ENCODE results near the gene AMFR.

Gene AMFR

DNA sequence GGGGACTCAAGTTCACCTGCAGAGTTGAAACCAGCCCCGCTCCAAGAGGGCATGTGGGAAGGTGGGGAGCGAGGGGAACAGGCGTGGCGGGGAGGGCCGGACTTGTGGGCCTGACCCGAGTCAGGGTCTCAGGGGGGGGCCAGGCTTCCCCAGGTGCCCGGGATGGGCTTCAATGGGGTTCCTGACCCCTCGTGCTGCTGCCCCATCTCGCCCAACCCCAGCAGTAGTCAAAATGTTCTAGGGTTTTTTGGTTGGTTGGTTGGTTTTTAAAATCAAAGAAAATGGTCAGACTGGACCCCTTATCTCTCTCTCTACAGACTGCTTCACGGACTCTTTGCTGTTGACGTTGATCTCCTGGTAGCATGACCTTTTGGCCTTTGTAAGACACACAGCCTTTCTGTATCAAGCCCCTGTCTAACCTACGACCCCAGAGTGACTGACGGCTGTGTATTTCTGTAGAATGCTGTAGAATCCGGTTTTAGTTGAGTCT lies 69.5 kb downstream of the AMFR start:
- H3K4me3 ChIP-seq (ENCODE audit: low read length): peak overlapping the region; percentile 67; the same call in 1 of the 2 replicates
- no peak for TF ChIP-seq ZNF274 (IDR thresholded peaks at IDR 0.05; ENCODE audit: low read depth, low read length)

DNA sequence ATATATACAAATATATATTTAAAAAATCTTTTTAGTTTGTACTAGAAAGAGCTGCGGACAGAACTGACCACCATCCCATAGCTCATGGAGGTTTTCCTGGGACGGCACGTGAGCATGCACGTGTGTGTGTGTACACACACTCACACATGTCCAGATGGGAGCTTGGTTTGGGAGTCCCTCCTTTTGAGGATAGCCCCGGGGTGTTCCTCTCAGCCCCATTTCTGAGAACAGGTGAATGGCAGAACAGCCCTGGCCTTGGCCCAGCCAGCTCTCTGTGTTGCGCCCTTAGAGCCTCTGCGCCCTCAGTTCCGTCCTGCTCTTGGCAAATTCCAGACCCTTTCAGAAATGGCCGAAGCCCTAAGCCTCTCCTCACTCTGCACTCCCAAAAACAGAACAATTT lies 70.1 kb downstream of the AMFR start:
- no peak overlapping the region for H3K4me3 ChIP-seq (ENCODE audit: low read length)
- TF ChIP-seq ZNF274 (IDR thresholded peaks at IDR 0.05; ENCODE audit: low read depth, low read length): no peak

DNA sequence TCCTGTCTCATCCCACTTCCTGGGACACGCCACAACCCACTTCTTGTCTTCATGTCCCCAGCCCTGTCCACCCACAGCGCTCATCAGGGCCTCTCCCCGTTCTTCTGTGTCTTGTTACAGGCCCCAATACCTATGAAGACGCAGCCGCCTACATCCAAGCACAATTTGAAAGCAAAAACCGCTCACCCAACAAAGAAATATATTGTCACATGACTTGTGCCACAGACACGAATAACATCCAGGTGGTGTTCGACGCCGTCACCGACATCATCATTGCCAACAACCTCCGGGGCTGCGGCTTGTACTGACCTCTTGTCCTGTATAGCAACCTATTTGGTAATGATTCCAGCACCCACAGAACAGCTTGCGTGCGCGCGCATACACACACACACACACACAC lies 70.6 kb downstream of the AMFR start:
- no peak overlapping the region for H3K4me3 ChIP-seq (ENCODE audit: low read length)
- TF ChIP-seq ZNF274 (IDR thresholded peaks at IDR 0.05; ENCODE audit: low read depth, low read length): no peak

DNA sequence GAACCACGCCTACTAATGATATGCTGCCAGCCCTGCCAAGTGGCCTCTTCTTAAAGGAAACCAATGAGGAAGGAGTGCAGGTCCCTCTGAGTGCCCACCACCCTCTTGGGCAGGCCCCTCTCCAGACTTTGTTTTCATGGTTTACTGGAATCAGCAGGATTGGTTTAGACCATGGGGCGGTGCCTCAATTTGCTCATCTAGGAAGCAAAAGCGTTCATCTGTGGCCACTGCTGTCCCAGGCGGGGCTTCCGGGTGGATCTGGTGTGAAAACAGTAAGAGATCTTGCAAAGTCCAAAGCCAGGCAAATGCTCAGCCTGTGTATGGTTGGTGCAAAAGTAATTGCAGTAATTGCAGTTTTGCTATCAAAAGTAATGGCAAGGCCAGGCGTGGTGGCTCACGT lies 71.3 kb downstream of the AMFR start:
- no peak for TF ChIP-seq ZNF274 (IDR thresholded peaks at IDR 0.05; ENCODE audit: low read depth, low read length)

DNA sequence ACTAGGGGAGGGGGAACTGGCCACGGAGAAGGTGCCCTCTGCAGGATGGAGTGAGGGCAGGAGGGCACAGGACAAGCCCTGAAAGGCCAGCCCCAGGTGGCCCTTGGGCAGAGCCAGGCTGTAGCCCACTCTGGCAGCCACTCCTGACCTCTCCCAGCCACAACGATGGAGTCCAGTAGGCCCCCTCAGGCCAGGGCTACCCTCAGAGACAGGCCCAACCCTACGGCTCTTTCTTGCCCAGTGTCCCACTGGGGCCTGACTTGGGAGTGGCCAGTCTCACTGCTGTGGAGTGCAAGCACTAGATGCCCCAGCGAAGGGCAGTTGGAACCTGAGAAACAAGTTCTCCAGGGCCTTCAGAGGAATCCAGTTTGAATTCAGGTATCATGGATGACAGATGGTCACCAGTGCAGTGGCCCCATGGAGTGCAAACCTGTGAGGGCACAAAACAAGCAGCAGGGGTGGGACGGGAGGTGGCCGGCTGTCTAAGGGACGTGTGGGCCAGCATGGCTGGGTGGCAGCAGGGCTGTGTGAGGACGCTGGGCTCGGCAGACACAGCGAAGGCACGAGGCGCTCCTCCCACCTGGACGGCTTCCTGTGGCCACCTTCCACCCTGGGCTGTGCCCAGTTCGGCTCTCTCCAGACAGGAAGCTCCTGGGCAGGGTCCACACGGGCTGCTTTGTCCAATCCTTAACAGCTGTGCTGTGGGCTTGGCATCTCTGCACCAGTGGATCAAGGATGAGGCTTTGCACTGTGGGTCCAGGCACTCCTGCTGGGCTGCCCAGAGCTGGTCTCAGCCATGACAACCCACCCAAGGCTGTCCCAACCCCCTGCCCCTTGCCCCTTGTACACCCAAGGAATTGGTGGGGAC lies 72.1 kb downstream of the AMFR start:
- TF ChIP-seq ZNF274 (IDR thresholded peaks at IDR 0.05; ENCODE audit: low read depth, low read length): no peak
- no peak overlapping the region for H3K4me3 ChIP-seq (ENCODE audit: low read length)

More for the DNA sequence above, 71.3 kb downstream of the AMFR start:
- no peak overlapping the region for H3K4me3 ChIP-seq (ENCODE audit: low read length)

DNA sequence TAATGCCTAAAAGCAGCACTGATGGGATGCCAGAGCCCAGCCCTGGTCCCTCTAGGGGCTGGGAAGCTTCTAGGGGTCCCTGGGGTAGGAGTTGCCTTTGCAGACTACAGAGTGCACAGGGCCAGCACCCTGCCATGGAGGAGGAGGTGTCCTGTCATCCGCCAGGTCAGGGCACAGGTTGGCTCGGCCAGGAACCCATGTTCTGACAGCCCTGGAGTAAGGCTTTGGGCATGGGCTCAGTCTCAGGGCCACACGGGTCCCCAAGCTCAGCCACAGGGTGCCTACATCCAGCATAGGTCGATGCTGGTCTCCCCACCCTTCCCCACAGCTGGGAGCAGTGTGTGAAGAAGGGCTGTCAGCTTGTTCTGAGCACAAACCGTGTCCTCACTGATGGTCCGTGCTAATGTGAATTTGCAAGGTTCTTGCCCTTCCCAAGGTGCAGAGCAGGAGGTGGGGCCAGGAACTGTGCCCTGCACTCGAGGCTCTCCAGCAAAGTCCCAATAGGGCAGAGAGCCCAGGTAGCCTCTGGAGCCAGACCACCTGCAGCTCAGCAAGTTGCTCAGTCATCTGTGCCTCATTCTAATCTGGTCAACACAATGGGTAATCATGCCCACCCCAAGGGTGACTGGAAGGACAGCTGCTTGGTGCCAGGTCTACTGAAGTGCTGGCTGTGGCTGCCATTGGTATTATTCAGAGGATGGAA lies 72.8 kb downstream of the AMFR start:
- TF ChIP-seq ZNF274 (IDR thresholded peaks at IDR 0.05; ENCODE audit: low read depth, low read length): no peak
- H3K4me3 ChIP-seq (ENCODE audit: low read length): no peak overlapping the region

DNA sequence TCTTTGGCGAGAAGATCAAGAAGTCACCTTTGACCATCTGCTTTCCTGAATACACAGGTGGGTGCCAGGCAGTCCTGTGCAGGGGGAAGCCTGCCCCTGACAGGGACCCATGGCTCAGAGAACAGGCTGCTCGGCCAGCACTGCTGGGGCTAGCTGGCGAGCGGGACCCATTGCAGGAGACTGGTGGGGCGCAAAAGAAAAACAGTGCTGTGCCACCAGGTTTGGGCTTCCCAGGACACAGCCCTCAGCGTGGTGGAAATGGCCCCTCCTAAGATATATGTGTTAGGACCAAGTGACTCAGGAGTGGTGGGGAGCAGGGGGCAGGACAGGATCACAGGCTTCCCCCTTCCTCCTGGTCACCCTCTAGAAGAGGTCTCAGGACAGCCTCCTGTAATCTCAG lies 73.9 kb downstream of the AMFR start:
- no peak for TF ChIP-seq ZNF274 (IDR thresholded peaks at IDR 0.05; ENCODE audit: low read depth, low read length)
- no peak overlapping the region for H3K4me3 ChIP-seq (ENCODE audit: low read length)

DNA sequence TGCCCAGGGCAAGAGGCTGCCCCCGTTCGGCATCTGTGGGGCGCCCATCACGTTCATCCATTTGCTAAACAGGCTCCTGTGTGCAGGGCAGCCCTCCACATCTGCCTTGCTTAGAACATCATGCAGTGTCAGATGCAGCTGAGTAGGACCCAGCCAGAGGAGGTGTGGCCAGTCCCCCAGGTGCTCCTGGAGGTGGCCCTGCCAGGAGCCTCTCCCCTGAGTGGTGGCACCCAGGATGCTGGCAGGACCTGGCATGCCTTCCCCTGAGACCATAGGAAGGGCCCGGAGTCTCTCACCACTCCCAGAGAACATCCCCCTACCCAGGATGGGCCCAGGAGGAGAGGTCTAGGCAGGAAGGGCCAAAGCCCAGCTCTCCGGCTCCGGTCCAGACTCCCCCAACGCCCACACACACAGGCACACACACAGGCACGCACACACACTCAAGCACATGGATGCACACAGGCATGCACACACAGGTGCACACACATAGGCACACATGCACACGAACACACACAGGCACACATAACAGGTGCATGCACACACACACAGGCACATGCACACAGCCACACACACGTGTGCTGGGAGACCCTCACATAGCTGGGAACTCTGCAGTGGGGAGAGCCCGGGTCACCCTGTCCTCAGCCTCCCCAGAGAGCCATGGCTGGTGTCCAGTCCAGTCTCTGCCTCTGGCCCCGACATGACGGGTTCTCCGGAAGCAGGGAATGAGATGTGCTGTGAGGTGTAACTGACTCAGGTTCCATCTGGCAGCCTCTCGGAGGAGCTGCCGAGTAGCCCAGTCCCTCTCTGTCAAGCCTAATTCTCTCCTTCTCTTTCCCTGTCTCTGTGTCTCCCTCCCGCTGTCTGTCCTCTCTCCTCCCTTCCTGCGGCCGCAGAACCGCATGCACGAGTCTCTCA lies 74.6 kb downstream of the AMFR start:
- no peak for TF ChIP-seq ZNF274 (IDR thresholded peaks at IDR 0.05; ENCODE audit: low read depth, low read length)

DNA sequence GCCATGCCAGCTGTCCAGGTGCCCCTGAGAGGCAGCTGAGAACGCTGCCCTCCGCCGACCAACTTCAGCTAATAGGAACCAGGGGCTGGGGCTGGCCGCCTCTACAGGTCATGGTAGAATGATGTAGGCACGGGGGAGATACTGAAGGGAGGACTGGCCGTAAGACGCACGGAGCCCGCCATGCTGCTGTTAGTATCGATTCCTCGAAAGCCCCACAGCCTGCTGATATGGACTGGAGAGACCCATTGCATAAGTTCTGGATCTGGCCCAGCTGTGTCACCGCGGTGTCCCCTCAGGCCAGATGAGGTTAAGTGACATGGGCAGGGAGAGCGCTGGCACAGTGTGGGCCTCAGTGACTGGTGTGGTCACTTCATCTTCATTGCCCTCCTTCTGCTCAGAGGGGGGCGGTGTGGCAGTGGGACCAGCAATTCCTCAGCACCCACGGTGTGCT lies 75.6 kb downstream of the AMFR start:
- TF ChIP-seq ZNF274 (IDR thresholded peaks at IDR 0.05; ENCODE audit: low read depth, low read length): no peak
- no peak overlapping the region for H3K4me3 ChIP-seq (ENCODE audit: low read length)

More for the DNA sequence above, 74.6 kb downstream of the AMFR start:
- H3K4me3 ChIP-seq (ENCODE audit: low read length): no peak overlapping the region

DNA sequence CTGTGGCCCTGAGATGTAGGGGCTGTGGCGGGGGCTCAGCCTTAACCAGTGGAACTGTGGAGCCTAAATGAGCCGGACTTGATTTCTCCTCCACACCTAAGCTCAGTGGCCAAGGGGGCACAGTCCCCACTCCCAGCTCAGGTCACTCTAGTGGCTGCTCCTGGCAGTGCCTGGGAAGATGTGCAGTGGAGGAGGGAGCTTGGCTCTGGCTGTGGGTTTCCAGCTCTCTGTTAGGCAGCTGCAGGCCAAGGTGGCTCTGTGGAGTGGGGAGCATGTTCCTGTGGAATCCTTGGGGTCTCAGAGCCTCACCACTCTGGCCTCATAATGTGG lies 76.3 kb downstream of the AMFR start:
- no peak for TF ChIP-seq ZNF274 (IDR thresholded peaks at IDR 0.05; ENCODE audit: low read depth, low read length)
- H3K4me3 ChIP-seq (ENCODE audit: low read length): no peak overlapping the region

DNA sequence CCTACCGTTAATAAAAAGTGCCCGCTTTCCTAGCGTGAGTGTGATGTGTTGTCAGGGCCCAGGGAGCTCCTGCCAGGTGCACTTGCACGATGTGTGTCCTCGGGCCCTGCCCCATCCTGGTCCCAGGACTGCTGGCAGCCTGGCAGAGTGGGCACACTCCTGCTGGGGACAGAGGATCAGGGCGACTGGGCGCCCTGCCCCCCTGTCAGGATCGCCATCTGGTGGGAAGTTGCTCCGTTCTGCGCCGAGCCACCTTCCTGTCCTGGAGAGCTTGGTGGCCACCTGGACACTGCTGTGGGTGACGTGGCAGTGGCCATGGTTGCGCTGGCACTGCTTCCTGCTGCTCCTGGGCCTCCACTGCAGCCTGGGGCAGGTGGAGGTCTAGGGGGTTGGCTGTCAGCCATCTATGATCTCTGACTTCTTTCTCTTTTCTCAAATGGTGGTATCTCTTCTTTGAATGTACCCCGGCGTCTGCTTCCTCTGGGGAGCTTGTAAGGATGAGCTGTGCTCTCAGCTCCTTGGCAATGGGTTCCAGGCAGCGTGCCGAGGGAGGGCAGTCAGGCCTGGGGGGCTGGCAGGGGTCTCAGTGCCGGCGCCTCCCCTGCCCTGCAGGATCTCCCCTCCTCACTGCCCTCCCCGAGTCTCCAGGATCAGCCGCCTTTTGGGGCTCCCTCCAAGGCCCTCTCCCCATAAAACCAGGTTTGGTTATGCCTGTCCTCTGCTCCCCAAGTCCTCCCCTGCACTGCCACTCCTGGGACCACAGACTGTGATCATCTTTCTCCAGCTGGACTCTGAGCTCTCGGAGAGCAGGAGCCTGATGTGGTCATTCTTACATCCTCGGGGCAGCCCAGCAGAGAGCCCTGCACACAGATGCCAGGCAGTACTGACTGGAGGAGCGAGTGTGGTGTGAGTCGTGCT lies 76.9 kb downstream of the AMFR start:
- H3K4me3 ChIP-seq (ENCODE audit: low read length): no peak overlapping the region
- no peak for TF ChIP-seq ZNF274 (IDR thresholded peaks at IDR 0.05; ENCODE audit: low read depth, low read length)

DNA sequence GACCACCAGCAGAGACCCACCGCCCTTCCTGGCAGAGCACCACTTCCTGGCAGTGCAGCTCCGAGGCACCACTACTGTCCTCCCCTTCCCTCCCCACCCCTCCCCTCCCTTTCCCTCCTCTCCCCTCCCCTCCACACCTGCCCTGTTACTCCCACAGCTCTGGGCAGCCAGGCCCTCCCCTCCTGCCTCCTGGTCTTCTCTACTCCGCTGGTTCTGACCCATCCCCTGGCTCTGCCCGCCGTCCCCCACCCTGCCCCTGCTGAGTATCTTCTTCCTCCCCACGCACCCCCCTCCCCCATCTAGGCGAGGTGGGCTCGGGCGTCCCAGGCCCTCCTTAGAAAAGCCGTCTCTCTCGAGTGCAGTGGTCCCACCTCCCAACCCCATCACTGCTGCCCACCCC lies 77.7 kb downstream of the AMFR start:
- TF ChIP-seq ZNF274 (IDR thresholded peaks at IDR 0.05; ENCODE audit: low read depth, low read length): no peak

DNA sequence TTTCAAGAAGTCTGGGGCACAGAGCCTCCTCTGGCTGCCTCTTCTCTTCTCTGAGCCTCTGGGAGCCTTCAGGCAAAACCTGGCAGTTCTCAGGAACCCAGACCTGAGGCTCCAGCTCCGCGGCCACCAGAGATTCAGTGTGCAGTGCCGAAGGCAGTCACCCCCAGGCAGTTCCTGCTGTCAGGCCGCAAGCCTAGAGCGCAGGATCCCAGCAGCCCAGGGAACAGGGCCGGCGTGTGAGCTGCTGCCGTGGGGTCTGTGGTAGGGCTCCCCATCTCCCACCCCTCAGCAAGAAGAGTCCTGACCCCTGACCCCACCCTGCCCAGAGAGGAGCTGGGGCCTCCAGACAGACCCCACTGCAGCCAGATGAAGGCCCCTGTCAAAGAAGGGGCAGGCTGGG lies 78.2 kb downstream of the AMFR start:
- no peak for TF ChIP-seq ZNF274 (IDR thresholded peaks at IDR 0.05; ENCODE audit: low read depth, low read length)
- no peak overlapping the region for H3K4me3 ChIP-seq (ENCODE audit: low read length)

More for the DNA sequence above, 77.7 kb downstream of the AMFR start:
- H3K4me3 ChIP-seq (ENCODE audit: low read length): no peak overlapping the region
